ENCODE measurements around the gene STRIP2. TPM values are rescaled to one million over a fixed set of nuclear protein-coding genes. Genes with fewer than 3 reads are reported as not detected.

STRIP2 gene
- total and polyA plus RNA-seq, 7 experiments from 2014 or later, result 0.14 to 21.4 (median 0.27) TPM; not detected in 3

GRCh38 chr7:129417073-129417472 lies 17.2 kb upstream of the STRIP2 start:
- DNase-seq, result no peak
- Mint-ChIP-seq H3K9me3 (peaks cover 0 to 4% (median 0%) of the 10 kb centered on the region in 11 donors), H3K27ac (peak overlapping the region in 1 of 9 donors; percentile 89), H3K36me3 (peaks cover 0 to 47% (median 29%) of the 10 kb centered on the region in 5 donors), H3K27me3 (no peaks in the 10 kb centered on the region), H3K4me1 (no peaks in the 10 kb centered on the region), H3K4me3 (no peak overlapping the region)
- intact Hi-C loops (cut with micrococcal nuclease), result no loop called here
- POLR2A ChIA-PET, result interaction anchor here (0.7 kb wide), 1 partner anchor 12 kb away, joined by 4 read pairs; no protein-coding TSS in a partner anchor
- Histone ChIP-seq H3K4me1 (ENCODE audit: control insufficient read depth in 2 of 2, insufficient read depth in 2 of 2, low read length in 2 of 2) (no peaks in the 10 kb centered on the region), H3K36me3 (ENCODE audit: control insufficient read depth in 2 of 3, insufficient read depth in 3 of 3, low read length in 3 of 3) (peaks cover 0 to 13% (median 0%) of the 10 kb centered on the region in 3 experiments), H3K9me3 (ENCODE audit: control insufficient read depth in 2 of 3, low read length in 3 of 3) (no peaks in the 10 kb centered on the region), H3K27ac (ENCODE audit: low read depth, low read length) (no peak overlapping the region), H3K27me3 (ENCODE audit: control insufficient read depth in 2 of 2, insufficient read depth in 2 of 2, low read length in 2 of 2) (no peaks in the 10 kb centered on the region), H3K4me3 (ENCODE audit: low read length) (no peak overlapping the region)
- CTCF ChIA-PET, result no interaction called here
- no peak for ATAC-seq

DNA sequence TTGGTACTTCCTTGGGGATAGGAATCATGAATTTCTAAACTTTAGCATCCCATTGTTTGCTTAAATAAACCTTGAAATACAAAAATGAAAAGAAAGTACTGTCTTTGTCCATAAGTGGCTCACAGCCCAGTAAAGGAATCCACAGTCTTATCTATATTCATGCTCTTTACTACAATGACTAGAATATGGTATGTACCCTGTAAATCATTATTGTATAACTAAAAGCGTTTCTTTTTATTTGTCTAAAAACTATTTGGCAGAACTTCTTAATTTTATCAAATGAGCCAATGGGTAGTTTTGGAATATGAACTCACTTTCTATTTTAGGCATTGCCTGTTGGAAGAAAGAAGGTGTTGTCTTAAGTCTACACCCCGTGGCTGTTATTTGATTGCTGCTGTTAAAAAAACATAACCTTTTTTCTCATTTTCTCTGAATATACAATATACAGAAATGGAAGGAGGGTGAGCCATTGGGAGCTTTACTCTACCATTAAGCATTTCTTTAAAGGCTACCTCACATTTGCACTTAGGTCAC lies 12.4 kb upstream of the STRIP2 start:
- Histone ChIP-seq H3K9me3 (ENCODE audit: control insufficient read depth in 2 of 3, low read length in 3 of 3) (no peaks in the 10 kb centered on the region), H3K4me1 (ENCODE audit: control insufficient read depth in 2 of 2, insufficient read depth in 2 of 2, low read length in 2 of 2) (no peaks in the 10 kb centered on the region), H3K4me3 (ENCODE audit: low read length) (no peak overlapping the region), H3K36me3 (ENCODE audit: control insufficient read depth in 2 of 3, insufficient read depth in 3 of 3, low read length in 3 of 3) (peaks cover 0 to 22% (median 0%) of the 10 kb centered on the region in 3 experiments), H3K27me3 (ENCODE audit: control insufficient read depth in 2 of 2, insufficient read depth in 2 of 2, low read length in 2 of 2) (no peaks in the 10 kb centered on the region), H3K27ac (ENCODE audit: low read depth, low read length) (no peak overlapping the region)
- DNase-seq (no peak), ATAC-seq (no peak)
- CTCF ChIA-PET, result no interaction called here
- no peaks in the 10 kb centered on the region for H3K9me3 Mint-ChIP-seq
- intact Hi-C loops (cut with micrococcal nuclease), result no loop called here
- H3K4me3 Mint-ChIP-seq, result no peak overlapping the region
- no peaks in the 10 kb centered on the region for H3K27me3 Mint-ChIP-seq
- peaks cover 4 to 65% (median 24%) of the 10 kb centered on the region in 5 donors for H3K36me3 Mint-ChIP-seq
- H3K4me1 Mint-ChIP-seq, result peaks cover 0 to 7% (median 3%) of the 10 kb centered on the region in 7 donors
- POLR2A ChIA-PET, result no interaction called here
- H3K27ac Mint-ChIP-seq, result no peak overlapping the region

- no peak overlapping the region for H3K4me3 Mint-ChIP-seq
- Histone ChIP-seq H3K4me1 (ENCODE audit: control insufficient read depth in 2 of 2, insufficient read depth in 2 of 2, low read length in 2 of 2) (no peaks in the 10 kb centered on the region), H3K9me3 (ENCODE audit: control insufficient read depth in 2 of 3, low read length in 3 of 3) (no peaks in the 10 kb centered on the region), H3K4me3 (ENCODE audit: low read length) (no peak overlapping the region), H3K27me3 (ENCODE audit: control insufficient read depth in 2 of 2, insufficient read depth in 2 of 2, low read length in 2 of 2) (no peaks in the 10 kb centered on the region), H3K27ac (ENCODE audit: low read depth, low read length) (no peak overlapping the region), H3K36me3 (ENCODE audit: control insufficient read depth in 2 of 3, insufficient read depth in 3 of 3, low read length in 3 of 3) (peaks cover 0 to 32% (median 0%) of the 10 kb centered on the region in 3 experiments)
- H3K9me3 Mint-ChIP-seq, result no peaks in the 10 kb centered on the region
- peaks cover 8 to 69% (median 33%) of the 10 kb centered on the region in 5 donors for H3K36me3 Mint-ChIP-seq
- H3K27ac Mint-ChIP-seq, result no peak overlapping the region
- ChIA-PET CTCF (no interaction called here), POLR2A (no interaction called here)
- ATAC-seq (no peak), DNase-seq (no peak)
- intact Hi-C loops (cut with micrococcal nuclease), result no loop called here
- H3K4me1 Mint-ChIP-seq, result peaks cover 0 to 8% (median 4%) of the 10 kb centered on the region in 7 donors
- H3K27me3 Mint-ChIP-seq, result no peaks in the 10 kb centered on the region
These were observed 11.5 kb upstream of the STRIP2 start for GRCh38 chr7:129422727-129423126.

GRCh38 chr7:129423700-129424410 lies 10.4 kb upstream of the STRIP2 start:
- Histone ChIP-seq H3K4me3 (ENCODE audit: low read length) (no peak overlapping the region), H3K9me3 (ENCODE audit: control insufficient read depth in 2 of 3, low read length in 3 of 3) (no peaks in the 10 kb centered on the region), H3K4me1 (ENCODE audit: control insufficient read depth in 2 of 2, insufficient read depth in 2 of 2, low read length in 2 of 2) (no peaks in the 10 kb centered on the region), H3K27me3 (ENCODE audit: control insufficient read depth in 2 of 2, insufficient read depth in 2 of 2, low read length in 2 of 2) (no peaks in the 10 kb centered on the region), H3K36me3 (ENCODE audit: control insufficient read depth in 2 of 3, insufficient read depth in 3 of 3, low read length in 3 of 3) (peaks cover 0 to 32% (median 0%) of the 10 kb centered on the region in 3 experiments), H3K27ac (ENCODE audit: low read depth, low read length) (no peak overlapping the region)
- DNase-seq (no peak), ATAC-seq (no peak)
- Mint-ChIP-seq H3K9me3 (no peaks in the 10 kb centered on the region), H3K36me3 (peaks cover 8 to 70% (median 38%) of the 10 kb centered on the region in 5 donors), H3K4me1 (peaks cover 0 to 8% (median 4%) of the 10 kb centered on the region in 7 donors), H3K27me3 (no peaks in the 10 kb centered on the region), H3K27ac (peak overlapping the region in 1 of 9 donors; percentile 31), H3K4me3 (no peak overlapping the region)
- intact Hi-C loops (cut with micrococcal nuclease), result no loop called here
- CTCF ChIA-PET, result no interaction called here
- POLR2A ChIA-PET, result no interaction called here

- Histone ChIP-seq H3K27ac (ENCODE audit: low read depth, low read length) (no peak overlapping the region), H3K9me3 (ENCODE audit: control insufficient read depth in 2 of 3, low read length in 3 of 3) (no peaks in the 10 kb centered on the region), H3K36me3 (ENCODE audit: control insufficient read depth in 2 of 3, insufficient read depth in 3 of 3, low read length in 3 of 3) (peaks cover 0 to 32% (median 0%) of the 10 kb centered on the region in 3 experiments), H3K27me3 (ENCODE audit: control insufficient read depth in 2 of 2, insufficient read depth in 2 of 2, low read length in 2 of 2) (no peaks in the 10 kb centered on the region), H3K4me1 (ENCODE audit: control insufficient read depth in 2 of 2, insufficient read depth in 2 of 2, low read length in 2 of 2) (no peaks in the 10 kb centered on the region), H3K4me3 (ENCODE audit: low read length) (no peak overlapping the region)
- no peaks in the 10 kb centered on the region for H3K27me3 Mint-ChIP-seq
- no peak overlapping the region for H3K4me3 Mint-ChIP-seq
- DNase-seq (no peak), ATAC-seq (no peak)
- H3K4me1 Mint-ChIP-seq, result peaks cover 0 to 8% (median 4%) of the 10 kb centered on the region in 7 donors
- peak overlapping the region in 2 of 9 donors; percentile 29 to 30 for H3K27ac Mint-ChIP-seq
- peaks cover 8 to 64% (median 33%) of the 10 kb centered on the region in 5 donors for H3K36me3 Mint-ChIP-seq
- intact Hi-C loops (cut with micrococcal nuclease), result no loop called here
- ChIA-PET CTCF (no interaction called here), POLR2A (no interaction called here)
- no peaks in the 10 kb centered on the region for H3K9me3 Mint-ChIP-seq
These were observed 7.8 kb upstream of the STRIP2 start for GRCh38 chr7:129426482-129426881.

DNA sequence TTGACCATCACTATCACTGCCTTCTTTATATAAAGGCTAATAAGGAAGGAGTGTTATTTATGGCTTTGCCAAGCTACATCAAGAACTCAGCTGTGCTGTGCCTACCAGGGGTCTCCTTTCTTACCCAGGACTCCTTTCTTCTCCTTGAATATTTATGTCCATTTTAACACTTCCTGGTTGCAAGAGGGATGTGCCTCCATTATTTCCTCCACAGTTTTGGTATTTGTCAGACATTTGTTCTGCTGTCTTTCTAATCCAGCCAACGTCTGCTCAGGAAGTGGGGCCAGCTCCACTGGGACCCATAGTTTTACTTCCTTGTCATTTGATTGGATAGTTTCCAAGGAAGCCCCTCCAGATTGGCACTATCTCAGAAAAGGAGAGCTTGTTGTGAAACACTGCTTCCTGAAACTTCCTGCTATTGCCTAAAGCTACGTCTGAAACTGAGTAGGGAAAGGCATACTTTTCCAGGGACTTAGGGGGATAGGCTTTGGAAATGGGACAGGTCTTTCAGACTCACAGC lies 6.6 kb upstream of the STRIP2 start:
- no peaks in the 10 kb centered on the region for H3K9me3 ChIP-seq (ENCODE audit: control insufficient read depth in 2 of 3, low read length in 3 of 3)
- CTCF ChIA-PET, result no interaction called here
- no peak overlapping the region for H3K27ac ChIP-seq (ENCODE audit: low read depth, low read length)
- POLR2A ChIA-PET, result no interaction called here
- no peak overlapping the region for H3K4me3 ChIP-seq (ENCODE audit: low read length)
- ATAC-seq (no peak), DNase-seq (no peak)
- H3K4me1 Mint-ChIP-seq, result peaks cover 1 to 8% (median 6%) of the 10 kb centered on the region in 7 donors
- H3K27me3 ChIP-seq (ENCODE audit: control insufficient read depth in 2 of 2, insufficient read depth in 2 of 2, low read length in 2 of 2), result no peaks in the 10 kb centered on the region
- peaks cover 0 to 29% (median 0%) of the 10 kb centered on the region in 3 experiments for H3K36me3 ChIP-seq (ENCODE audit: control insufficient read depth in 2 of 3, insufficient read depth in 3 of 3, low read length in 3 of 3)
- H3K4me3 Mint-ChIP-seq, result no peak overlapping the region
- no peak overlapping the region for H3K27ac Mint-ChIP-seq
- no peaks in the 10 kb centered on the region for H3K9me3 Mint-ChIP-seq
- intact Hi-C loops (cut with micrococcal nuclease), result no loop called here
- no peaks in the 10 kb centered on the region for H3K4me1 ChIP-seq (ENCODE audit: control insufficient read depth in 2 of 2, insufficient read depth in 2 of 2, low read length in 2 of 2)
- peaks cover 0 to 2% (median under 1%) of the 10 kb centered on the region in 5 donors for H3K27me3 Mint-ChIP-seq
- peaks cover 8 to 61% (median 33%) of the 10 kb centered on the region in 5 donors for H3K36me3 Mint-ChIP-seq
